ENCODE data around the gene SLC9A3.

Gene SLC9A3

DNA sequence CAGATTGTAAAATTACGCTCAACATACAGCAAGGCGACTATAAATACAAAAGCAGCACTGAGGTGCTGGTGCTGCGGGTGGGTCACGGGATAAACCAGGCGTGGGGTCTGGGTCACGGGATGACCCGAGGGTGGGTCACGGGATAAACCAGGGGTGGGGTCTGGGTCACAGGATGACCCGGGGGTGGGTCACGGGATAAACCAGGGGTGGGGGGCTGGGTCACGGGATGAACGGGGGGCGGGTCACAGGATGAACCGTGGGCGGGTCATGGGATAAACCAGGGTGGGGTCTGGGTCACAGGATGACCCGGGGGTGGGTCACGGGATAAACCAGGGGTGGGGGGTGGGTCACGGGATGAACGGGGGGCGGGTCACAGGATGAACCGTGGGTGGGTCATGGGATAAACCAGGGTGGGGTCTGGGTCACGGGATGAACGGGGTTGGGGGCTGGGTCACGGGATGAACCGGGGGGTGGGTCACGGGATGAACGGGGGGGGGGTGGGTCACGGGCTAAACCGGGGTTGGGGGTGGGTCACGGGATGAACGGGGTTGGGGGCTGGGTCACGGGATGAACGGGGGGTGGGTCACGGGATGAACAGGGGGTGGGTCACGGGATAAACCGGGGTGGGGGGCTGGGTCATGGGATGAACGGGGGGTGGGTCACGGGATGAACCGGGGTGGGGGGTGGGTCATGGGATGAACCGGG lies 30.2 kb upstream of the SLC9A3 start:
- no peak for DNase-seq

DNA sequence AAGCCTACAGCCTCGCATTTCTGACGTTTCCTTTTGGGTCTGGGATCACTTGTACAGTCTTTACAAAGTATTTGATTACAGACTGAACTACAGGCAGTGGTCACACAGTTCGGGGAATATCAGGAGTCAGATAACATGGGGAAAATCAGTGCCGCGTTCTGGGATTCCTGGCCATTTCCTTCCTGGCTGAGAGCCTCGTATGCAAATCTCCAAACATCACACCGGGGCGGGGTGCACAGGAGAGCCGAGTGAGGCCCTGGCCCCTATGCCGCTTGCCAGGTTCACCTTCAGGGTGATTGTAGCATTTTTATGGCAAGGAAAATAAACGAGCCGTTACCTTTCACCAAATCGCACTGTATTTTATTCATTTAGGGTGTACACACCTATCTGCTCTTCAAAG lies 29.6 kb upstream of the SLC9A3 start:
- no peak for DNase-seq

DNA sequence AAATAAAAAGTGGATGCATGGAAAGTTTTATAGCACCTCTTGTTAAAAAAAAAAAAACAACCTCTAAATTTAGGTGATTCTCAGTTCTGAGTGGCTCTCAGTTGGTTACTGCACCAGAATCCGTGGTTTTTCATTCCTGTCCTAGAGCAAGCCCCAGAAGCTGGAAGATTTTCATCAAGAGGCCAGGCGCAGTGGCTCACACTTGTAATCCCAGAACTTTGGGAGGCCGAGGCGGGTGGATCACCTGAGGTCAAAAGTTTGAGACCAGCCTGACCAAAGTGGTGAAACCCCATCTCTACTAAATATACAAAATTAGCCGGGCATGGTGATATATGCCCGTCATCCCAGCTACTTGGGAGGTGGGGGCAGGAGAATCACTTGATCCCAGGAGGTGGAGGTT lies 27.2 kb upstream of the SLC9A3 start:
- DNase-seq: no peak

DNA sequence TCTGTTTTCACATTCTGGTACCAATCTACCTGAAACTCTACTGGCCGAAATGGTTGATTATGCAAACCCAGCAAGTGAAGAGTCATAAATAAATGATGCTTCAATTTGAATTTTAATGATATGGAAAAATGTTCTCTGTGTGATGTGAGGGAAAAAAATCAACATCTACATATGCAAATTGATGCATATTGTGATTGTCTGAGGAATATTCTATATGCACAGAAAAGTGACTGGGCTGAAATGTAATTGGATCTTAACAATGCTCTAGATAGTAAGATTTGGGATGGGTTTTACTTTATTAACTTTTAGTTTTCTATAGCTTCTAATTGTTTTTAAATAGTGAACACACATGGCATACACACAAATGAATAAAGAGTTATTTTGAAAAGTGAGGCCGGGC lies 25.0 kb upstream of the SLC9A3 start:
- DNase-seq: no peak

DNA sequence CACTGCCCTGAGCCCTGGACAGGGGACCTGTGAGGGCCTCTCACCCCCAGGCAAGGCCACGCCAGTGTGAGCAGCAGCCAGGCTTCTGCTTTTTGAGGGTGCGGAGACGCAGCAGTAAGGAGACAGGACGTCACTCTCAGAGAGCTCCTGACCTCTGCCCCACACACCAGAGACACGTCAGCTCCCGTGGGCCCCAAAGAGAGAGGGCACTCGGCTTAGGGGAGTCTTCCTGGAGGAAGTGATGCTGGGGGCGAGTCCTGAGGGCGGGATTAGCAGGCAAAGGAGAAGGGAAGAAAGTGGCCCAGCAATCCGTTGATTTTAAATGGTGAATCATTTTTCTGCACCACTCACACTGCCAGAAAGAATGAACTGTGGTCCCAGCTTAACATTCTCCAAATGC lies 24.0 kb upstream of the SLC9A3 start:
- no peak for DNase-seq

DNA sequence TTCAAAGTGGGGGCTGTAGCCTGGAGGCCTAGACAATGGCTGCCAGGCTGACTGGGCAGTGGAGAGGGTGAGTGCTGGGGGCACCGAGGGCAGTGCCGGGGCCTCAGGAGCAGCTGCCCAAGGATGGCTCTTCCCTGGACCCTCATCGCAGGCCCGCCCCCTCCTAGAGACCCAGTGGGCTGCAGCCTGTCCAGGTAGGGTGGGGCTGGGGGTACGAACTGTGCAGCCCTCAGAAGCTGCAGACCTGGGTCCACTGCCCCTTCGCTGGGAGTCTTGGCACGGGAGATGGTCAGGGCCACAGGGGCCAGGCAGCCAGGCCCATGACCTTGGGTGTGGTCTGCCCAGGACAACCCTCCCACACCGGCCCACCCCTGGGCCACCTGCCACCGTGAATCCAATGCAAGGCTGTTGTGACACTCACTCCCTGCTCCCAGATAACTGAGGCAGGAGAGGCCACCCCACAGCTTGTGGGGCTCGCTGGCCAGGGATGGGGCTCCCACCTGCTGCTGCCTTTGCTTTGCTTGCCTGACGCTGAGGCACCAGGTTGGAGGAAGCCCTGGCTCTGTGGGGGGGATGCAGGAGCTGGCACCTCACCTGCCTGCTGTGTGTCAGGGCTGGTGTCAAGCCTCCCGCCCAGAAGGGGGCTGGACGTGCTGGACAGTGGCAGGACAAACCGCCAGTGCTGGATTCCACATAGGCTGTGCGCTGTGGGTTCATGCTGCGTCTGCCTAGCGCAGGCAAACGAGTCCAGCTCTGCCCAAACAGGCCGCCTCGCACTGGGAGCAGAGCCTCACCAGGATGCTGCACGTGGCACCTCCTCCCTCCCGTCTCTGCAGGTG lies 23.1 kb upstream of the SLC9A3 start:
- no peak for DNase-seq

DNA sequence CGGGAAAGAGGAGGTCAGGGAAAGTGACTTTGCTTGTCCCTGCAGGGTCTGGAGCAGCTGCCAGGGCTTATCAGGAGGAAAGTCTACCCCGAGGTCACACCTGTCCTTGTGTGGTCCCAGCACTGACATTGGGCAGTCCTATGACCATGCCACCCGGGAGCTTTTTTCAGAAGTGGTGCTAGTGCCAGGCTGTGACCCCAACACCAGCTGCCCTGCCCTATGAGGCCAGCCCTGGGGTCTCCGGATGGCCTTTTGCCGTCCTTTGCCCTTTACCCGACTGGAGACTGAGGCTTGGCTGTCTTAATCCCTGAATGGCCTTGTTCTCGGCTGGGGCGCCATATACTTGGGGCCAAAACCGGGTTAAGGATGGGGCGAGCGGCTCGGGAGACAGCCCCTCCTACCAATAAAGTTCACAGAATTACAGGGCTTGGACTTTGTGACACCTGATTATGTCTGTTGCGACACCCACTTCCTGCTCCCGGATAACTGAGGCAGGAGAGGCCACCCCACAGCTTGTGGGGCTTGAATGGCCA lies 22.2 kb upstream of the SLC9A3 start:
- DNase-seq: no peak

DNA sequence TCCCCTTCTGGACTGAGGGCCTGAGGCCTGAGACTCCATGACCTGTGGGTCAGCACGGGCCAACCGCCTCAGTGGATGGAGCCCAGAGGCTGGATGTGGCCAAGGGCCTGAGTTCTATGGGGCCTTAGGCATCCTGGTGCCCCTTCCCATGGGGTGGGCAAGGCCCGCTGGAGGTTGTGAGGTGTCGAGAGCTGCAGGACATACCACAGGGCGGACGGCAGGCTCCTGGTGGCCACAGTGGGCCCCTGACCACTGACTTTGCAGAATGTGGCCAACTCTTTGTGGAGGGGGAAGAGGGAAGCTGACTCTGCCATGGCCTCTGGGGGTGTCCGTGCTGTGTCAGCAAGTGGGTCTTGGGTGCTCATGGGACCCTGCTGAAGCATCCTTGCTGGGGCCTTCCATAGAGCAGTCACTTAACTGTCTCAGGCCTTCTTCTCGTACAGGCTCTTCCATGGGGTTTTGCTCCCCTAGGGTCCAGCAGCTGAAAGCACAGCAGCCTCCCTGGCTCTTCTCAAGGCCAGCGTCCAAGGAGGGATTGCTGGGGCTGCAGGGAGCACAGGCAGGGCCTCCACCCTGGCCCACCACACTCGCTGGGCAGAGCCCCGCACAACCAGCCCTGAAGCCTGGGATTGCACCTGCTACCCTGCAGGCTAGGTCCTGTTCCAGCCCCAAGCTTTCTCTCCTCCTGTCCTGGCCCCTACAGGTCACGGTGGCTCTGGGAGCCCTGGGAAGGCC lies 21.6 kb upstream of the SLC9A3 start:
- no peak for DNase-seq

DNA sequence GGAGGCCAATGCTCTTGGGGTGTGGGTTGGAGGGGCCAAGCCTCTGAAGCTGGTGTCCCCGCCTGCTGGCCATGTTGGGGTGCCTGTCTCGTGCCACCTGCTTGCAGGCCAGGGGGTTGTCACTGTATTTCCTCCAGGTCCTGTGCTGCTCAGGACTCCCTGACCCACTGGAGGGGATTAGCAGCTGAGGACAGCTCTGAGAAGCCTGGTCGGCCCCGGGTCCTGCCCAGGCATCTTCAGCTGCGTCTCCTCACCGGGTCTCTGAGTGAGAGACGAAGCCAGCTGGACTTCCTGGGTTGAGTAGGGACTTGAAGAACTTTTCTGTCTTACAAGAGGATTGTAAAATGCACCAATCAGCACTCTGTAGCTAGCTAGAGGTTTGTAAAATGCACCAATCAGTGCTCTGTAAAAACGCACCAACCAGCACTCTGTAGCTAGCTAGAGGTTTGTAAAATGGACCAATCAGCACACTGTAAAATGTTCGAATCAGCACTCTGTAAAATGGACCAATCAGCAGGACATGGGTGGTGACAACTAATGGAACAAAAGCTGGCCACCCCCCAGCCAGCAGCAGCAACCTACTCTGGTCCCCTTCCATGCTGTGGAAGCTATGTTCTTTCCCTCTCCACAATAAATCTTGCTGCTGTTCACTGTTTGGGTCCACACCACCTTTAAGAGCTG lies 20.6 kb upstream of the SLC9A3 start:
- no peak for DNase-seq

DNA sequence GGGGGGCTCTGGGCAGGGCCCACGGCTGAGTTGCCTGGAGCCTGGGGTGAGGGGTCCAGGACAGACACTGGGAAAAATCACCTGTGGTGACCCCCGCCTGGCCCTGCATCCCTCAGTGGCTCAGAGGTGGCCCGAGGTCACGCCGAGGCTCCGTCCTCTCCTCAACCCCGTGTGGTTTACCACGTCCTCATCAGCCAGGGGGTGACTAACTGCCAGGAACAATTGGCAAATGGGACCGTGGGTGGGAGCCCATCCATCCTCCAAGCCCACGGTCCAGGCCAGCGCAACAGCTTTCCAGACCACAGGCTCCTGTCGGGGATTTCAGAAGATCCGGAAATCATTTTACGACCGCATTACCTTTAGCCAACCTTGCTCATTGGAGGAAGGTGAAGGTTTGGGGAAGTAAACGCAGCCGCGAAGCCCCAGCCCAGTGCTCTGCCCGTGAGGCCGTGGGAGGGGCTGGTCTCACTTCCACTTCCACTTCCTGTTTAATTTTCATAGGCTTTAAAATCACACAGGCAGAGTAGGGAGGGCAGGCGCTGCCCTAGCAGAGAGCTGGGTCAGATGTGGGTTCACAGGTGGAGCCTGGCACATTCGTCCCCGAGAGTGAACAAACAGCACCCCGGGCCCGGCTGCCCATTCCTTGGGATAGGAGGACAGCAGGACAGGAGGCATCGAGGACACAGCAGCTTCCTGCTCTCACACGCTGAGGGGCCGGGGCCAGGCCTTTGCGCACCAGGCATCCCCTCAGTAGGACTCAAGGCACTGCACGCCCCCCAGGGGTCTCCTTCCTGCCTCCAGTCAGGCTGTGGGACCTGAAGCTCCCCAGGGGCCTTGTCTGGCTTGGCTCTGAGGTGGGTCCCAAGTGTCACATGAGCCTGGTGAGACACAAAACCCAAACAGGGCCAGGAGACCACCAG lies 19.8 kb upstream of the SLC9A3 start:
- peak; percentile 61 for DNase-seq

DNA sequence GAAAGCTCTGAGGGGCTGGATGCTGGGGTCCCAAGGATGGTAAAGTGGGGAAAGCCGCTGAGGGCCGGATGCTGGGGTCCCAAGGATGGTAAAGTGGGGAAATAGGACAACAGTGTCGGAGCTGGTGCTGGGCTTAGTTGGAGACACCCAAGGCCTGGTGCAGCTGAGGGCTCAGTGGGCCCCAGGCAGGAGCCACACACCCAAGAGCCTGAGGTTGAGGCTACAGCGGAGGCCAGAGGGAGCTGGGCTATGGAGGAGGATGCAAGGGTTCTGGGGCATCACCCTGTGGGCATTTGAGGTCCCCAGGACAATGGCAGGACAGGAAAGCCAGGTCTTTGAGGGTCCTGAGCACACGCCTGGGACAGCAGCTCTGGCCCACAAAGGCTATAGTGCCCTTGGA lies 19.1 kb upstream of the SLC9A3 start:
- DNase-seq: no peak

DNA sequence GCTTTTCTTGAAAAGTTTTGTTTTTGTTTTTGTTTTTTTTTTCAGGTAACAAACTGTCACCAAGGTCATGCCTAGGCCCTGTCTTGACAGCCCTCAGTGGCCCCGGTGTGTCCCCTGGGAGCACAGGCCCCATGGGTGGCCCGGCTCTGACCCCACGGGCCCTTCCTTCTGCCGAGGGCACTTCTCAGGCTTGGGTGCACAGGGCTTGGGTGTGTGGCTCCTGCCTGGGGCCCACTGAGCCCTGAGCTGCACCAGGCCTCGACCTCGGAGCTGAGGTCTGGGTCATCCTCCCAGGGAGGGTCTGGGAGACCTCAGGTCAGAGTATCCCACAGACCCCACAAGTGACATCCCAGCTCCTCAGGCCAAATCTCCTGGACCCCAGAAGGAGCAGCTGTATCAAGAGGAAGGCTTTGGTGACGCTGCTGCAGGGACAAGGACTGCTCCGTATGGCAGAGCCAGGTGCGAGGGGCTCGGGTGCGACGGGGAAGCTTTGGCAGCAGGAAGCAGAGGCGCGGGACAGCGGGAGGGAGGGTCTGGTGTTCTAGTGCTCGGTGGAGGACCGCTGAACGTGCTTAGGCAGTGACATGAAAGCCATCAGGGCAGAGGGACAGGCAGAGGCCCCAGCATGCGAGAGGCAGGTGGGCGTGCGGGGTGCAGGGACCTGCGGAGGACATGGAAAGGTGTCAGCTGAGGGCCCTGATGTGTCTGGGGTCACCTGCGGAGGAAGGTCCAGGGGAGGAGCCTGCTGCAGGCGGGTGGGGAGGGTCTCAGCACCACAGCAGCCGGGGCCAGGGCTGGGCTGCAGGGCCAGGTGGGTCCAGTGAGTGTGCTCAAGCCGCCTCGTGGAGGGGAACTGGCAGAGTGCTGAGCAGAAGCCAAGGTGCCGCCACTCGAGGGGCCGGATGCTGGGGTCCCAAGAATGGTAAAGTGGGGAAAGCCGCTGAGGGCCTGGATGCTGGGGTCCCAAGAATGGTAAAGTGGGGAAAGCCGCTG lies 18.4 kb upstream of the SLC9A3 start:
- DNase-seq: no peak

DNA sequence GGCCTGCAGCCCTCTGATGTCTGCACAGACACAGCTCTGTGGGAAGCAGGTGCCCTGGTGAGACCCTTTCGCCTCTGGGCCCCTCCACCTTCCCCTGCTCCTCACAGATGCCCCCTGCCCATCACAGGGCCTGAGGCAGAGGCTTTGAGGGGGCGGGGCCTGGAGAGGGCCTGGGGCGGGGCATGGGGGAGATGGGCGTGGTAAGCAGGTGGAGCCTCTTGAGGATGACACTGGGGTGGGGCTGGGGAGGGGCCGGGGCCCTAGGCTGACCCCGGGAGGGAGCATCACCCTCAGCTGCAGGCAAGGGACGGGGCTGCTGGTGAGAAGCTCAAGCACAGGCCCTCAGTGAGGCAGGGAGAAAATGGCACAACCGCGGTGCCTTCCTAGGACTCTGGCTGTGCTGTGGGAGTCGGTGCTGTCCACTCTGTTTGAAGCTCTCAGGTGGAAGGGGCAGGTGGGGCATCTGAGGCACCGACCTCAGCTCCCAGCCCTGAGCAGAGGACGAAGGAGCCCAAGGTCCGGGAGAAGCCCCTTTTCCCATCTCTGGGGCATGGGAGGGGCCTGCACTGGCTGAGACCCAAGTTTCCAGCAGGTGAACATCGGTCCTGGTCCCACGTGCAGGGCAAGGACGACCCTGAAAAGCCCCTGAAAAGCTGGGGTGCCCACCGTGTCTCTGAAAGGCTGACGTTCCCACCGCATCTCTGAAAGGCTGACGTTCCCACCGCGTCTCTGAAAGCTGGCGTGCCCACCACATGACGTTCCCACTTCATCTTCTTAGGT lies 17.5 kb upstream of the SLC9A3 start:
- DNase-seq: no peak

DNA sequence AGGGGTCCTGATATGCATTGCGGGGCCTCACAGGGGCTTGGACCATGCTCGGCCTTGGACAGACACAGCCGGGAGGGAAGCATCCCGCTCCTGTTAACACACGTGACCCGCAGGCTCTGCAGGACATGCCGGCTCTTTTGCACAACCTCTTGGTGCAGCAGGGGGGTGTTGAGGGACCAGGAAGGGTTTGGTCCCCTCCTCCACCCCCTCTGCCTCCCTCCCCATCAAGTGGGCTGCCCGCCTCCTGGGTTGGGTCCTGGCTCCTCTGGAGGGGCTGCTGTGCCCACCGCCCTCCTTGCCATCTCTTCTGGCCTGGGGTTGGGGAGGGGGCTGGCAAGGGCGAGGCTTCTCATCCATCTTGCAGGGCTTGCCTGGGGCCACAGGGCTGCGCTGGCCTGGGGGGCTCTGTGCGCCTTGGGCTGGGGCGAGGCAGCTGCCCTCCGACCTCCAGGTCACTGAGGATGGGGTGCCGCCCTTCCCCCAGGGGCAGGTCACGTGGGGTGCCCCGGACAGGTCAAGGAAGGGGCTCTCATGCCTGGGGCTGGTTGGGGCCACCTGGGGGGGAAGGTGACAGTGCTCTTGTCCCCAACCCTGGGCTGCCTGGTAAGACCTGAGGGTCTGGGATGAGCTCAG lies 16.8 kb upstream of the SLC9A3 start:
- DNase-seq: no peak

DNA sequence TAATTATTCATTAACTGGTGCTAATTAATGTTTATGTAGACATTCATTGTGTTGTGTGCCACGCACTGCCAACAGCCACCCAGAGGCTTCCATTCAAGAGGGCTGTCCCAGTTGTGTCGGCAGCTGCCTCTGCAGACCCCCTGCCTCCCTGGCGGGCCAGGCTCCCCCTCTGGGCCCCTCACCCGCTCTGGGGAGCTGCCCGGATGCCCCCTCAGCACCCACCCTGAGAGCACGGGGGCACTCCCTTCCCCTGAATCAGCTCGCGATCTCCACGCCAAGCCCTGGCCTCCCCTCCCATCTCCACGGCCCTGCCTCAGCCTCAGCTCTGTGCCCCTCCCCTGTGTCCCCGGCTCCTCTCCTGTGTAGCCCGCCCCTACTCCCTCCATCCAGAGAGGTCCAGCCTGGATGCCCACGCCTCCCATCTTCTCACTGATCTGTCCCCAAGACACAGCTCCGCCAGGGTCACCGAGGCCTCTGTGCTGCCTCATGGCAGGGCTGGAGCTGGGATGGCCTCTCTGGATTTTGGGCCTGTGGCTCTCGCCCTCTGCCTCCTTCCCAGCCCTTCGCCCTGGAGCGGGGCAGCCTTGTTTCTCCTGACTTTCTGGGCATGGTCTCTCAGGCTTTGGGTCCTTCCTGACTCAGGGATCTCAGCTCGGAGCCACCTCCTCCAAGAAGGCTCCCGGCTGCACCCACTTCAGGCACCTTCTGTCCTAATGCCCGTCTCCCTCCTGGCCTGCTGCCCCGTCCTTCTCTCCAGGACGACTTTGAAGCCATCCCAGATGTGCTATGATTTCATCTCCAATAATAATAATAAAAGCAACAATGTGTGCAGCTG lies 16.0 kb upstream of the SLC9A3 start:
- no peak for DNase-seq

DNA sequence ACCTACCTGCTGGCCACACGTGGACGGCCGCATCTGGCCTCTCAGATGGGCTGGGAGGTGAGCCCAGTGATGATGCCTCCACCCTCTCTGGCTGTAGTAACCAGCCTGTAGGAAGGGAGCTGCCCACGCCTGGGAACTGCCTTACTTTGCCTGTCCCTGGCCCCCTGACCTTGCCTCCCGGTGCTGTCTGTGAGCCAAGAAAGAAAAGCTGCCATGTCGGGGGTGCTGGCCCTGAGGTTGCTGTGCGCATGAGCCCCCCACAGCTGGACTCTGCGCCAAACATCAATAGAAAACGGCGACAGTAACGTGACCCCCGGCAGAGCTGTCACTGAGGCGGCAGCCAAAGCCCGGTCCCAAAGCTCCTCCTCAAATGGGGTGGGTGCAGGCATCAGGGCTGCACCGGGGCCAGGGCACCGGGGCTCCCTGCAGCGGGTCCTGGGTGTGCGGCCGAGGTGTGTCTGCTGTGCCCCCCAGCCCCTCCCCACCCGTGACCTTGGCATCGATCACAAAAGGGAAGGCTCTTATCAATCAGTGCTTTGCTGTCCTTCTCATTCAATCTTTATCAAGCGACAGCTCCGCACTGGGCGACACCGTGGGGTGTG lies 15.3 kb upstream of the SLC9A3 start:
- DNase-seq: no peak

DNA sequence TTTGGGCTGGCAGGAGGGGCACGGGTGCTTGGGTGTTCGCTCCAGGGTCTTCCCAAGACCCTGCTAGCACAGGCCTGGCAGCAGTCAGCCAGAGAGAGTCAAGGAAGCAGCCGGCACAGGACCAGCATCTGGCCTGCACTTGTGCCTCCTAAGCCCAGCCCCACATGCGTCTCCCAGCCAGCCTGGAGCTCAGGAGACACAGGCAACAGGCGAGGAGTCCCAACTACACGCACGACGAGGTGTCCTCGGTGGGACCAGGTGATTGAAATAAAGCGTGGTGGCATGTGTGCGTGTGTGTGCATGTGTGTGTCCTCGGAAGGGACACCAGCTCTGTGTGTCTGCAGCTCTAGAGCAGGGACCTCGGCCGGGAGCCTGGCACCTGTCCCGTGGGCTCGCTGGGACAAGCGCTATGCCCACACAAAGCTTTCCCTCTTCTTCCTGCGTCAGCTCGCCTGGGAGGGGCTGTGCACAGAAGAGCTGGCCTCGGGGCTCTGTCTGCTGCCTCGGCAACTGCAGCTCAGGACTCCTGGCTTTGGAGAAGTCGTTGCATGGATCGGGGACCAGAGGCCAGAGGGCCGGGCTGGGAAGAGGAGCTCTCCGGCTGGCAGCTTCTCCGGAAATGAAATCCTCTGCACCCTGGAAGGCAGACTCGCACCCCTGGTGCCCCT lies 14.7 kb upstream of the SLC9A3 start:
- no peak for DNase-seq

Data from CD4-positive, alpha-beta T cell treated with Interleukin-6 for 4 hours (primary cell).